Fibroblast of upper back skin (primary cell): ENCODE results near the gene KRTAP10-9.
"Not testable (repeated sequence)": the region's sequence is repeated elsewhere in the genome, so short reads cannot be mapped to it uniquely, and the experiment has no call there.

Experiments
- DNase-seq: peaks from one replicate; pipeline ENCODE4 v3.0.0-alpha.2; 2013

KRTAP10-9 gene

DNA sequence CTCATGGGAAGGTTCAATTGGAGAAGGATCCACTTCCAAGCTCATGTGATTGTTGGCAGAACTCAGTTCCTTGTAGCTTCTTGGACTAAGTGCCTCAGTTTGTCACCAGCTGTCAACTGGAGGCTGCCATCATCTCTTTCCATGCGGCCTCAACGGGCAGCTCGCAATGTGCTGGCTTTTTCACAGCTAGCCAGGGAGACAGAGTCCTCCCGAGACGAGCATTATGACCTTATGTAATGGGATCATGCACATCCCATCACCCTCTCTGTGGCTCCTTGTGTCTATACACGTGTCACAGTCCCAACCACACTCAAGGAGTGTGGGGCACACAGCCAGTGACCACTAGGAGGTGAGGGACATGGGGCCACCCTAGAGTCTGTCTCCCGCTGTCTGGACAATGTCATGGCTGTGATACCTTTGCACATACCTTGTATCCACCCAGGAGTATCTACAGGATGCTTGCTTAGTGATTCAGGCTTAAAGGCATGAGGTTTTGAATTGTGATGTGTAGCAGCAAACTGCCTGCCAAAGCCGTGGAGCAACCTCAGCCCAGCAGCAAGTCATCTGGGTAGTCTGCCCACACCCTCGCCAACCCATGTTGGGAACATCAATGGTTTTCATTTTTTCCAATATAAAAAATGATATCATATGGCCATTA lies 30.7 kb upstream of the KRTAP10-9 start:
- DNase-seq = no peak

- DNase-seq = no peak
Measured at GRCh38 chr21:44598061-44598460, 28.8 kb upstream of the KRTAP10-9 start.

- no peak for DNase-seq
Measured at GRCh38 chr21:44599264-44600029, 27.4 kb upstream of the KRTAP10-9 start.

GRCh38 chr21:44600118-44600978 lies 26.5 kb upstream of the KRTAP10-9 start, which contains the start of gene KRTAP10-7:
KRTAP10-7 (plus strand) TSS chr21:44600597; CDS start chr21:44600622, 25 bp downstream.
- DNase-seq = not testable (repeated sequence)

GRCh38 chr21:44601091-44601490 lies 25.8 kb upstream of the KRTAP10-9 start:
- DNase-seq = not testable (repeated sequence)

DNA sequence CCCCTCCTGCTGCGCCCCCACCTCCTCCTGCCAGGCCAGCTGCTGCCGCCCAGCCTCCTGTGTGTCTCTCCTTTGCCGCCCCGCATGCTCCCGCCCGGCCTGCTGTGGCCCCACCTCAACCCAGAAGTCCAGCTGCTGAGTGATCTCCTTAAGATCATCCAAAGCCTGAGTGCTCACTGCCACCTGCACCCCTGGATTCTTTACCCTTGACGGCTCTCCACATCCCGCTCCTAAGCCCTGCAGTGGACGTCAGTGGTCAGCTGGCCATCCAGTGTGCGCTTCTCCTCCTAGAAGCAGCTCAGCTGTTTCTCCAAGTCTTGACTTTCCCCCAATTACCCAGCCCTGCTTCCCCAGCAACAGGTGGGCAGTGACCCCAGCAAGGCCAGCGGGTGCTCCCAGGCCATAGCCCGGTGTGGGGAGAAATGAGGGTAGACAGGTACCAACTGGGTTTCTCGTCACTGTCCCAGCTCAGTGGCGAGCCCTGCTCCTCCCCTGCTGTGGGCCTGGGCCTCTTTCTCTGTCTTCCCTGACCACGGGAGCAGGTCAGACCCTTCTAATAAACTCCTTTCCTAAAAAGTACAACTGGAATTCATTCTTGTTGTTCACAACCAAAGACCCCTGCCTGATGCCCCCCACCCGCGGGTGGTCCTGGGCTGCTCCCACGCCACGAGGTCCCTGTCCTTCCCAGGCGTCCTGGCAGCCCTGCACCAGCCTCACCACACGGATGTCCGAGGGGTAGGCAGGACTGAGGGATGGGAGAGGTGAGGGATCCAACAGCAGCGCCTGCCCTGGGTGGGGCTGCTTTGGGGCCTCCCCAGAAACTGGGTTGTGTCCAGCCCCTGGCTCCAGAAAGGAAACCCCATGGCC lies 25.1 kb upstream of the KRTAP10-9 start:
- DNase-seq = no peak

- no peak for DNase-seq
Measured at GRCh38 chr21:44602463-44602850, 24.4 kb upstream of the KRTAP10-9 start.

DNA sequence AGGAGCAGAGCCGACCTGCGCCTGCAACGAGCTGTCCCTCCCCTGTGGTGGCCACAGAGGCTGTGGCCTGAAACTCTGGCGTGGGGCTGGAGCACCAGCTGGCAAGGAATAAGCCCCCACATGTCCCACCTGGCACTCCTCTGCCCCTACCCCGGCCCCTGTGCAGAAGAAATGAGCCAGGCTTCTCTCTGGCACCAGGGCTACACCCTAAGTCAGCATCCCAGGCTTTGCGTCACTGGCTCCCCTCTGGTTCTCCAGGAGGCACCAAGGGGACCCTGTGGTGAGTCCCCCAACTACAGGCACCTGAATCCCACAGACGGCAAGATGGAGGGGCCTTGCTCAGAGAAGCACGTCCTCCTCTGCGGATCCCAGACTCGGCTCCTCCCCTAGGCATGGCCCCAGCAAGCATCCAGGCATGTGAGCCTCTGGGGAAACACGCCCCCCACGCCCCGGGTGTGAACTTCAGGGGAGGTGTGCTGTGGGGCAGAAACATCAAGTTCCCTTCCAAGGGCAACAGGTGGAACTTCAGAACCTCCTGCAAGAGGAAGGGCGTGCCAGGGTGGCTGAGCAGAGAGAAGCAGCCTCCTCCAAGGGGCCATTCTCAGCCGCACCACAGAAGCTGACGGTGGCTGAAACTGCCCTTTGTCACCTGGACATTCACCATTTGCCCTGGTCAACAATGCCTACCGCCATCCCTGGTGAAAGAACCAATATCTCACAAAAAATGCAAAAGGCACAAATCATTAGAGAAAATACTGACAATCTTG lies 23.6 kb upstream of the KRTAP10-9 start:
- no peak for DNase-seq

- no peak for DNase-seq
Measured at GRCh38 chr21:44603911-44604310, 23.0 kb upstream of the KRTAP10-9 start.

- DNase-seq = no peak
Measured at GRCh38 chr21:44606495-44606894, 20.4 kb upstream of the KRTAP10-9 start.

- DNase-seq = no peak
Measured at GRCh38 chr21:44609193-44609592, 17.7 kb upstream of the KRTAP10-9 start.

GRCh38 chr21:44610157-44610843 lies 16.6 kb upstream of the KRTAP10-9 start:
- DNase-seq = not testable (repeated sequence)

DNA sequence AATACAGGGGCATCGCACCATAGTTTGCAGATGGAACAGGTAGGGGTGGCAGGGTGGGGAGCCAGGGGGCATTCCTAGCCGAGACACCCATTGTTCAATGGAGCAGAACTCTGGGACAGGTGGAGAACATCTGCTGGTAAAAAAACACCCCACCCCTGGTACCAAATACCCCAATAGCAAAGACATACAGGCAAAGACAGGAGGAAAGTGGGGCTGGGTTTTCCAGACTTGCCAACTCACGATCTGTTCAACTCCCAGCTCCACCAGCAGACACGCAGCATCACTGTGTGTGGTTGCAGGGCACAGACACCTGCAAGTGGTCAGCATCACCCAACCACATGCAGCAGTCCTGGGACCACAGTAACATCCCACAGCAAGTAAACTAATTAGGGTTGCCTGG lies 15.3 kb upstream of the KRTAP10-9 start:
- DNase-seq = no peak

- DNase-seq = no peak
Measured at GRCh38 chr21:44612029-44612486, 14.8 kb upstream of the KRTAP10-9 start, which contains the start of gene KRTAP10-8. KRTAP10-8 (plus strand) TSS chr21:44612079; CDS start chr21:44612101, 22 bp downstream.

DNA sequence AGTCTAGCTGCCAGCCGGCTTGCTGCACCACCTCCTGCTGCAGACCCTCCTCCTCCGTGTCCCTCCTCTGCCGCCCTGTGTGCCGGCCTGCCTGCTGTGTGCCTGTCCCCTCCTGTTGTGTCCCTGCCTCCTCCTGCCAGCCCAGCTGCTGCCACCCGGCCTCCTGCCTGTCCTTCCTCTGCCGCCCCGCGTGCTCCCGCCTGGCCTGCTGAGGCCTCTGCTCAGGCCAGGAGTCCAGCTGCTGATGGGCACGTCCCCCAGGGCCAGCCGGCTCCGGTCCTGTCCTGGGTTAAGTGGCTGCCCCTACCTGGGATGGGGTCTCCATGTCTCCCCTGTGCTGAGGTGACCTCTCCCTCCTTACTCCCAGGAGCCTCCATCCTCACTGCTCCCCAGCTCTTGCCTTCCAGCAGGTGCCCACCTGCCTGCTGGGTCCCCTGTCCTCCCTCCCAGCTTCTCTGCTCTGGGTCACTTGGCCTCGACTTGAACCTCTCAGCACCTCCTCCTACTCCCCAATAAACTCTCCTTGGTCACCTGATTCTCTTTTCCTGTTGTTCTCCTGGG lies 14.1 kb upstream of the KRTAP10-9 start:
- no peak for DNase-seq

GRCh38 chr21:44613386-44614155 lies 13.3 kb upstream of the KRTAP10-9 start:
- DNase-seq = no peak

GRCh38 chr21:44614161-44614631 lies 12.7 kb upstream of the KRTAP10-9 start:
- no peak for DNase-seq

DNA sequence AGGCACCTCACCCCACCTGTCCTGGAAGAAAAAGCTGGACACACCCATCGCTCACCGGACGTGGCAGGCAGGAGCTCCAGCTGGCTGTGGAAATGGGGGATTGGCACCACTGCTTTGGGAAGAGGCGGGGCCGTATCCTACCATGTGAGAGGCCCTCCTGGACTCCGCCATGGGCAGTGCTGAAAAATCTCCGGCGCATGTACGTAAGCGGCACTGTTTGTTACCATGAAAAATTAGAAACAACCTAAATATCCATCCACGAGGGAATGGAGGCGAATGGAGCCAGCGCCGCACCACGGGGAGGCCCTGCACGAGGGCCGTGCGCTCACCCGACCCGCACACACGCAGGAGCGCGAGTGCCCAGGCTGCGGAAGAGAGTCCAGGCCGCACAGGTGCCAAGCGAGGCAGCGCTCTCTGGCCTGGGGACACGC lies 11.9 kb upstream of the KRTAP10-9 start:
- DNase-seq = no peak

- DNase-seq = no peak
Measured at GRCh38 chr21:44615466-44615865, 11.4 kb upstream of the KRTAP10-9 start.
